ENCODE data around the gene IL17RE.

DNA sequence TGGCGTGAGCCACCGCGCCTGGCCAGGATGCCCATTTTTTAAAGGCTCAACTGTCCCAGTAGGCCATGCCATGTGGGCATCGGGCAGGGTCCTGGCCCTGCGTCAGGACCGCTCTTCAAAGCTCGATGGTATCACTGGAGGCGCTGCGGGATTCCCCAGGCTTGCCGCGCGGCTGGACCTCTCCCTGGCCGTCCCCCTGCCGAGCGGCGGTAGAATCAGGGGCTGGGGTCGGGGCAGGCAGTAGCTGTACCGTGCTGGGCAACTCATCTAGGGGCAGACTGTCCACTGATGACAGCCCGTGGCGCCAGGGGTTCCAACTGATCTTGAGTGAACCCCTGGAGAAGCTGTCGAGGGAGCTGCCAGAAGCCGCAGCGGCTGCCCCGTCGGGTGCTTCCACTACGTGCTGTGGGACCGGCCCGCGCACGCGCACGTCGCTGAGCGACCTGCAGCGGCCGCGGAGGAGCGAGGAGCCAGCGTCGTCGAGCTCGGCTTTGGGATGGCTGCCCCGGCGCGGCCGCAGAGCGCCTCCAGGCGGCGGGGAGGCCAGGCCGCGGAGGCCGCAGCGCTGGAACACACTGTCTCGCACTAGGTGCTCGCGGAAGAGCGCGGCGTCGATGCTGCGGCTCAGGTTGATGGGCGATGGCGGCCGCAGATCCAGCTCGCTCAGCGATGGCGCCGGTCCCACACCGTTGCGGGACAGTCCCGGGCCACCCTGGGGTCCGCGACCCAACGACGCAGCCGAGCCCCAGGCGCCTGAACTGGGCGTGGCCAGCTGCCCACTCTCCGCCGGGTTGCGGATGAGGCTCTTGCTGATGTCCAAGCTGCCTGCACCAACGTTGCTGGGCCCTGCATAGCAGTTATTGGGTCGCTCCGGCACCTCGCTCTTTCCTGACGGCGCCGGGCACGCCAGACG, 43.7 kb downstream of the IL17RE start:
- no peak for TF ChIP-seq POLR2A (IDR thresholded peaks at IDR 0.05; ENCODE audit: low read depth, low read length)
- no peak for TF ChIP-seq POLR2AphosphoS5 (IDR thresholded peaks at IDR 0.05; ENCODE audit: low read depth, low read length)
- TF ChIP-seq TAF1 (IDR thresholded peaks at IDR 0.05; ENCODE audit: low read depth, low read length), result no peak
- TF ChIP-seq PAX5 (IDR thresholded peaks at IDR 0.05; ENCODE audit: insufficient read depth, low read length, severe bottlenecking), result no peak

All from GM12891 (cell line).